OCI-LY1 (cell line): ENCODE measurements around the gene PRKCE.

Experiments used
- H2AFZ ChIP-seq: fragments of 200-600 bp; sonication (generic), shearing (Covaris generic); 2 replicates; pipeline ENCODE4 v1.6.0; 2014; ENCODE audit warnings: antibody characterized with exemption, mild to moderate bottlenecking, low read length
- H3F3A ChIP-seq: fragments of 200-600 bp; sonication (generic), shearing (Covaris generic); 2 replicates; pipeline ENCODE4 v1.6.0; 2014; ENCODE audit warnings: mild to moderate bottlenecking, antibody characterized with exemption, low read length, moderate library complexity; ENCODE audit not compliant: insufficient read depth
- H3K27ac ChIP-seq: fragments of 200-600 bp; sonication (generic); 2 replicates; pipeline ENCODE4 v1.5.1; 2014; ENCODE audit warnings: low read length, mixed run types, mild to moderate bottlenecking, low read depth; ENCODE audit not compliant: poor library complexity, severe bottlenecking
- H3K27me3 ChIP-seq: fragments of 200-600 bp; sonication (generic); 2 replicates; pipeline ENCODE4 v1.6.0; 2014; ENCODE audit warnings: antibody characterized with exemption, mild to moderate bottlenecking, low read length, moderate library complexity; ENCODE audit not compliant: insufficient read depth
- H3K36me3 ChIP-seq: fragments of 200-600 bp; sonication (generic); 2 replicates; pipeline ENCODE4 v1.6.1; 2014; ENCODE audit warnings: mild to moderate bottlenecking, antibody characterized with exemption, low read length, moderate library complexity, mixed read lengths; ENCODE audit not compliant: insufficient read depth
- H3K4me1 ChIP-seq: fragments of 200-600 bp; sonication (generic); 2 replicates; pipeline ENCODE4 v1.5.1; 2014; ENCODE audit warnings: mild to moderate bottlenecking, low read length, moderate library complexity; ENCODE audit not compliant: insufficient read depth, severe bottlenecking
- H3K4me2 ChIP-seq: fragments of 200-600 bp; sonication (generic), shearing (Covaris generic); 2 replicates; pipeline ENCODE4 v1.6.1; 2014; ENCODE audit warnings: low read length
- H3K4me3 ChIP-seq: fragments of 200-600 bp; sonication (generic); 2 replicates; pipeline ENCODE4 v1.5.1; 2014; ENCODE audit warnings: low read length, low read depth, mild to moderate bottlenecking, mixed read lengths; ENCODE audit not compliant: poor library complexity, severe bottlenecking
- H3K79me2 ChIP-seq: fragments of 200-600 bp; shearing (Covaris generic); 2 replicates; pipeline ENCODE4 v1.6.1; 2016; ENCODE audit warnings: mixed run types, low read length, mixed read lengths; ENCODE audit not compliant: insufficient read depth
- H3K9ac ChIP-seq: fragments of 200-600 bp; sonication (generic), shearing (Covaris generic); 2 replicates; pipeline ENCODE4 v1.6.1; 2014; ENCODE audit warnings: mild to moderate bottlenecking, low read length, mixed read lengths
- H3K9me2 ChIP-seq: fragments of 200-600 bp; sonication (generic), shearing (Covaris generic); 2 replicates; pipeline ENCODE4 v1.6.1; 2014; ENCODE audit warnings: low read depth, mild to moderate bottlenecking, low read length, mixed read lengths
- H3K9me3 ChIP-seq: fragments of 200-600 bp; shearing (Covaris generic); 2 replicates; pipeline ENCODE4 v1.6.1; 2014; ENCODE audit warnings: low read length, mixed read lengths
- H4K20me1 ChIP-seq: fragments of 200-600 bp; sonication (generic), shearing (Covaris generic); 2 replicates; pipeline ENCODE4 v1.6.0; 2016; ENCODE audit warnings: mild to moderate bottlenecking, low read length; ENCODE audit not compliant: insufficient read depth
- EZH2 ChIP-seq: fragments of 200-600 bp; sonication (generic), shearing (Covaris generic); IDR thresholded peaks from 2 replicates; pipeline ENCODE4 v1.8.0; 2017; ENCODE audit warnings: borderline replicate concordance, mixed run types, mild to moderate bottlenecking, antibody characterized with exemption, low read length, moderate library complexity, mixed read lengths
- TF ChIP-seq, protein P1 (sequence below): fragments of 200-600 bp; sonication (generic), shearing (Covaris generic); IDR thresholded peaks from 2 replicates; pipeline ENCODE4 v1.5.1; 2017; ENCODE audit warnings: mild to moderate bottlenecking, antibody characterized with exemption, low read length, moderate library complexity, mixed read lengths

The PRKCE gene

DNA sequence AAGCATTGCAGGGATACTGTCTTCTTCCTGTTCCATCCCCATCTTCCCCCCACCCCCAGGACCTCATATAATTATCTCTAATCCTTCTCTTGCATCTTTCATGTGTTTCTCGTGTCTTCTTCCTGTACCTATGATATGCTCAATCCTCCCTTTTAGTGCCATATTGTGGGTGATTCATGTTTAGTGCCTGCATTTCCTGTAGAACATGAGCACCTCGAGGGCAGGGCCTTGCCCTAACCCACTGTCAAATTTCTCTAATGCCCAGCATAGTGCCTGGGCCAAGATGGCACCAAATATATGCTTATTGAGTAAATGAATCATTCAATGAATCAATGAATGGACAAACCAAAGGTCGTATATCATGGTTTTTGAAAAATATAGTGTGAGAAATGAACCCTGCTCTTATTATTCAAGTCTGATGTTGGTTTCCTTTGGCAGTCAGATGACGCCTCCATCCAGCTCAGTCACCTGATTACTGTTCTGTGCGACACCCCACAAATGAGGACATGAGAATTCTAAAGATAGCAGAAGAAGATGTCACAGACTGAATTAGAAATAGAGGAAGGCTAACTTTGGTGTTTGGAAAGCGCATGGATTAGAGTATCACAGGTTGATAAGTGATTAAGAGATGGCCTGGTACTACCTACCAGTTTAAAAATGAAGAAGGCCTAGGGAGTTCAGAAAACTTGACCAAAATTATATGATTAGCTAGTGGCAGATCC, 278.4 kb downstream of the PRKCE start:
- Histone ChIP-seq H3K9me3 (no peaks in the 10 kb centered on the region), H4K20me1 (no peaks in the 10 kb centered on the region), H3K79me2 (0 out of 2 replicates have a peak, but pooled peaks cover 3% of the 10 kb centered on the region), H3K4me3 (no peak overlapping the region), H3K36me3 (no peaks in the 10 kb centered on the region), H3F3A (no peaks in the 10 kb centered on the region), H3K9ac (no peak overlapping the region), H3K4me2 (no peak overlapping the region), H3K4me1 (no peaks in the 10 kb centered on the region), H3K27ac (no peak overlapping the region), H2AFZ (no peak overlapping the region), H3K27me3 (no peaks in the 10 kb centered on the region), H3K9me2 (no peaks in the 10 kb centered on the region)
- TF ChIP-seq EZH2: no peak
- TF ChIP-seq, protein P1, sequence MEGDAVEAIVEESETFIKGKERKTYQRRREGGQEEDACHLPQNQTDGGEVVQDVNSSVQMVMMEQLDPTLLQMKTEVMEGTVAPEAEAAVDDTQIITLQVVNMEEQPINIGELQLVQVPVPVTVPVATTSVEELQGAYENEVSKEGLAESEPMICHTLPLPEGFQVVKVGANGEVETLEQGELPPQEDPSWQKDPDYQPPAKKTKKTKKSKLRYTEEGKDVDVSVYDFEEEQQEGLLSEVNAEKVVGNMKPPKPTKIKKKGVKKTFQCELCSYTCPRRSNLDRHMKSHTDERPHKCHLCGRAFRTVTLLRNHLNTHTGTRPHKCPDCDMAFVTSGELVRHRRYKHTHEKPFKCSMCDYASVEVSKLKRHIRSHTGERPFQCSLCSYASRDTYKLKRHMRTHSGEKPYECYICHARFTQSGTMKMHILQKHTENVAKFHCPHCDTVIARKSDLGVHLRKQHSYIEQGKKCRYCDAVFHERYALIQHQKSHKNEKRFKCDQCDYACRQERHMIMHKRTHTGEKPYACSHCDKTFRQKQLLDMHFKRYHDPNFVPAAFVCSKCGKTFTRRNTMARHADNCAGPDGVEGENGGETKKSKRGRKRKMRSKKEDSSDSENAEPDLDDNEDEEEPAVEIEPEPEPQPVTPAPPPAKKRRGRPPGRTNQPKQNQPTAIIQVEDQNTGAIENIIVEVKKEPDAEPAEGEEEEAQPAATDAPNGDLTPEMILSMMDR: no peak

DNA sequence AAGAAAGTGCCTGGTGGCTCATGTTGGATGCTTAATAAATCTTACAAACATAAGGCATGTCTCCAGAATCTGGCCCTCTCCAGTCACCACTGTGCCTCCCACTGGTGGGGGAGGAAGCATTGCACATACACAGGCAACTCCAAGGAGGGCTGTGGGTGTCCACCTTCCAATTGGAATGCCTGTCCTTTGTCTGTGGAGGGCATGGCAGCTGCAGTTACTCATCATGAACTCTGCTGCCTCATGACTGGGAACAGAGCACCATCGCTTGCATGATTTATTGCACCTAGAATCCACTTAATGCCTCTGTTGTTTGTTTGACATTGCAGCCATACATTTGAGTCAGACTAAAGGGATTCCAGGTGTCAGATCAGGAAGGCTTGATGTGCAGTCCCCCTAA, 278.9 kb downstream of the PRKCE start:
- no peak overlapping the region for H3K27ac ChIP-seq
- H3K4me2 ChIP-seq: no peak overlapping the region
- no peak overlapping the region for H2AFZ ChIP-seq
- no peaks in the 10 kb centered on the region for H4K20me1 ChIP-seq
- TF ChIP-seq EZH2: no peak
- TF ChIP-seq, protein P1: no peak
- 0 out of 2 replicates have a peak, but pooled peaks cover 3% of the 10 kb centered on the region for H3K79me2 ChIP-seq
- H3K27me3 ChIP-seq: no peaks in the 10 kb centered on the region
- H3K9me3 ChIP-seq: no peaks in the 10 kb centered on the region
- H3F3A ChIP-seq: no peaks in the 10 kb centered on the region
- no peaks in the 10 kb centered on the region for H3K9me2 ChIP-seq
- H3K4me1 ChIP-seq: no peaks in the 10 kb centered on the region
- H3K36me3 ChIP-seq: no peaks in the 10 kb centered on the region
- no peak overlapping the region for H3K4me3 ChIP-seq
- H3K9ac ChIP-seq: no peak overlapping the region

DNA sequence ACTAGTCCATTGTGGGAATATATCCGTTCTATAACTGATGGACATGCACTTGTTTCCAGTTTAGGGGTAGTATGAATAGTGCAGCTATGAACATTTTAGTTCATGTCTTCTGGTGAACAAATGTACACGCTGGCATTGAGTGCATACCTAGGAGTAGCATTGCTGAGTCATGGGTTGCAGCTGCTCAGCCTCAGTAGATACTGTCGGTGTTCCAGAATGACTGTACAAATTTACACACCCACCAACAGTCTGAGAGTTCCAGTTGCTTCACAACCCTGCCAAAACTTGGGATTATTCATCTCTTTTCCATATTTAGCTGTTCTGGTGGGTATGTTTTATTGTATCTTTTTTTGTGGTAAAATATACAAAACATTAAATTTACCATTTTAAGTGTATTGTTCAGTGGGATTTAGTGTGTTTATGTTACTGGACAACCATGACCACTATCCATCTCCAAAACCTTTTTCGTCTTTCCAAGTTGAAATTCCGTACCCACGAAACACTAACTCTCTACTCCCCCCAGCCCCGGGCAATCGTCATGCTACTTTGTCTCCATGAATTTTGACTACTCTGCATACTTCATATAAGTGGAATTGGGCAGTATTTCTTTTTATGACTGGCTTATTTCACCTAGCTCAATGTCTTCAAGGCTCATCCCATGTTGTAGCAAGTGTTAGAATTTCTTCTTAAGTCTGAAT, 281.0 kb downstream of the PRKCE start:
- Histone ChIP-seq H3K9me3 (no peaks in the 10 kb centered on the region), H3K9ac (no peak overlapping the region), H3K36me3 (no peaks in the 10 kb centered on the region), H3F3A (no peaks in the 10 kb centered on the region), H3K27ac (no peak overlapping the region), H3K9me2 (no peaks in the 10 kb centered on the region), H3K4me2 (no peak overlapping the region), H4K20me1 (no peaks in the 10 kb centered on the region), H3K27me3 (no peaks in the 10 kb centered on the region), H3K4me1 (no peaks in the 10 kb centered on the region), H3K4me3 (no peak overlapping the region), H2AFZ (no peak overlapping the region), H3K79me2 (0 out of 2 replicates have a peak, but pooled peaks cover 3% of the 10 kb centered on the region)
- TF ChIP-seq, protein P1: no peak
- no peak for TF ChIP-seq EZH2
